Cardiac fibroblast (primary cell): ENCODE data around the gene ZPBP2.
"Not testable (repeated sequence)": the region's sequence is repeated elsewhere in the genome, so short reads cannot be mapped to it uniquely, and the experiment has no call there.

Experiments
- DNase-seq, 2 donors: peaks; one replicate each; pipeline versions ENCODE4 v3.0.0 to v3.0.0-alpha.2; 2010; ENCODE audit warnings: low read depth in 2 of 2
- H3K4me3 ChIP-seq, 2 donors: replicated peaks in 1 of 2; 1 replicate in 1 of 2; 2 replicates in 1 of 2; pipeline ENCODE4 v1.5.1; 2011; ENCODE audit warnings: low read depth in 2 of 2, low read length in 2 of 2, mild to moderate bottlenecking in 2 of 2, moderate library complexity in 1 of 2
- CTCF ChIP-seq: IDR thresholded peaks from one replicate; pipeline ENCODE4 v1.5.1; 2011; ENCODE audit warnings: low read depth, mild to moderate bottlenecking, low read length, inconsistent platforms

ZPBP2 gene

GRCh38 chr17:39867084-39867879 lies 720 bp upstream of the ZPBP2 start:
- H3K4me3 ChIP-seq, result no peak overlapping the region
- no peak for TF ChIP-seq CTCF
- no peak for DNase-seq

- DNase-seq, result no peak
- no peak overlapping the region for H3K4me3 ChIP-seq
- no peak for TF ChIP-seq CTCF
Measured at GRCh38 chr17:39868554-39868942, 546 bp downstream of the ZPBP2 start.

- H3K4me3 ChIP-seq, result no peak overlapping the region
- no peak for TF ChIP-seq CTCF
- DNase-seq, result no peak
Measured at GRCh38 chr17:39870776-39871175, 2.8 kb downstream of the ZPBP2 start.

GRCh38 chr17:39871801-39872200 lies 3.8 kb downstream of the ZPBP2 start:
- DNase-seq, result no peak
- no peak for TF ChIP-seq CTCF
- H3K4me3 ChIP-seq, result no peak overlapping the region

- DNase-seq, result peak; percentile 46 to 58
- peak; percentile 17 for TF ChIP-seq CTCF
- no peak overlapping the region for H3K4me3 ChIP-seq
Measured at GRCh38 chr17:39872751-39873150, 4.7 kb downstream of the ZPBP2 start.

- H3K4me3 ChIP-seq, DNase-seq: not testable (repeated sequence)
Measured at GRCh38 chr17:39886102-39886501, 18.1 kb downstream of the ZPBP2 start.

- DNase-seq, result no peak
- H3K4me3 ChIP-seq, result no peak overlapping the region
- no peak for TF ChIP-seq CTCF
Measured at GRCh38 chr17:39887078-39887477, 19.1 kb downstream of the ZPBP2 start.
